Fibroblast of upper back skin (primary cell): Measurements from ENCODE around the gene OR6P1.

Source experiments
- DNase-seq: peaks from one replicate; pipeline ENCODE4 v3.0.0-alpha.2; 2013

OR6P1 gene

GRCh38 chr1:158570480-158570879, at the start of gene OR6P1:
Gene OR6P1, minus strand, starts transcription at chr1:158570580. Its CDS starts 6,976 bp downstream, at chr1:158563604.
- DNase-seq = no peak

GRCh38 chr1:158613764-158614163, 43.4 kb upstream of the OR6P1 start:
- DNase-seq = no peak

GRCh38 chr1:158611916-158612315, 41.5 kb upstream of the OR6P1 start:
- DNase-seq = no peak

- no peak for DNase-seq
Measured at GRCh38 chr1:158607296-158607695, 36.9 kb upstream of the OR6P1 start.

GRCh38 chr1:158604968-158605367, 34.6 kb upstream of the OR6P1 start, which contains the start of gene OR10Z1:
Gene OR10Z1, plus strand, starts transcription at chr1:158605268. Its CDS starts 1,171 bp downstream, at chr1:158606439.
- no peak for DNase-seq

GRCh38 chr1:158600735-158601134, 30.4 kb upstream of the OR6P1 start:
- DNase-seq = no peak

- no peak for DNase-seq
Measured at GRCh38 chr1:158586942-158587341, 16.6 kb upstream of the OR6P1 start.

- DNase-seq = no peak
Measured at GRCh38 chr1:158583962-158584361, 13.6 kb upstream of the OR6P1 start.

GRCh38 chr1:158579733-158580132, 9.4 kb upstream of the OR6P1 start, which contains the start of gene OR10X1:
Gene OR10X1, minus strand, starts transcription at chr1:158579899. Its CDS starts 0 bp downstream, at chr1:158579899.
- no peak for DNase-seq

GRCh38 chr1:158577561-158577960, 7.2 kb upstream of the OR6P1 start:
- DNase-seq = no peak

- no peak for DNase-seq
Measured at GRCh38 chr1:158572226-158572625, 1.8 kb upstream of the OR6P1 start.

- no peak for DNase-seq
Measured at GRCh38 chr1:158564608-158565007, 5.8 kb downstream of the OR6P1 start.

GRCh38 chr1:158563853-158564252, 6.5 kb downstream of the OR6P1 start:
- DNase-seq = no peak

- no peak for DNase-seq
Measured at GRCh38 chr1:158559696-158560095, 10.7 kb downstream of the OR6P1 start.

- DNase-seq = no peak
Measured at GRCh38 chr1:158554352-158554751, 16.0 kb downstream of the OR6P1 start, which contains the start of gene OR6Y1. Gene OR6Y1, minus strand, starts transcription at chr1:158554405. Its CDS starts 6,300 bp downstream, at chr1:158548105.

- DNase-seq = no peak
Measured at GRCh38 chr1:158552296-158552695, 18.1 kb downstream of the OR6P1 start.

- DNase-seq = no peak
Measured at GRCh38 chr1:158547533-158547932, 22.8 kb downstream of the OR6P1 start.

- no peak for DNase-seq
Measured at GRCh38 chr1:158537609-158538008, 32.8 kb downstream of the OR6P1 start.

GRCh38 chr1:158534496-158534895, 35.9 kb downstream of the OR6P1 start:
- no peak for DNase-seq

GRCh38 chr1:158527190-158527815, 43.1 kb downstream of the OR6P1 start:
- no peak for DNase-seq

GRCh38 chr1:158521666-158522058, 48.7 kb downstream of the OR6P1 start:
- no peak for DNase-seq

GRCh38 chr1:158520955-158521665, 49.3 kb downstream of the OR6P1 start:
- DNase-seq = no peak

- no peak for DNase-seq
Measured at GRCh38 chr1:158520021-158520420, 50.4 kb downstream of the OR6P1 start.

GRCh38 chr1:158516966-158517365, 53.4 kb downstream of the OR6P1 start:
- no peak for DNase-seq
